Trophoblast cell (in vitro differentiated cells and primary cell): ENCODE data around the gene MOCS3.

Experiments
- DNase-seq, 2 donors: peaks; one replicate each; pipeline ENCODE4 v3.0.0-alpha.2; 2016
- H2AFZ ChIP-seq: 2 replicates; pipeline ENCODE4 v1.6.1; 2013; ENCODE audit warnings: low read length, moderate library complexity, mild to moderate bottlenecking; ENCODE audit not compliant: insufficient read depth, poor library complexity
- H2AK5ac ChIP-seq: 2 replicates; pipeline ENCODE4 v1.6.1; 2013; ENCODE audit warnings: mild to moderate bottlenecking, low read length
- H2BK120ac ChIP-seq: 2 replicates; pipeline ENCODE4 v1.6.1; 2013; ENCODE audit warnings: low read length, mild to moderate bottlenecking, moderate library complexity; ENCODE audit not compliant: insufficient read depth, poor library complexity
- H2BK12ac ChIP-seq: 2 replicates; pipeline ENCODE4 v1.6.1; 2013; ENCODE audit warnings: mild to moderate bottlenecking, low read length, moderate library complexity
- H2BK5ac ChIP-seq: 2 replicates; pipeline ENCODE4 v1.6.1; 2013; ENCODE audit warnings: low read length, low read depth, moderate library complexity, mild to moderate bottlenecking; ENCODE audit not compliant: poor library complexity
- H3K14ac ChIP-seq: 2 replicates; pipeline ENCODE4 v1.6.1; 2013; ENCODE audit warnings: mild to moderate bottlenecking, low read length
- H3K18ac ChIP-seq: 2 replicates; pipeline ENCODE4 v1.6.1; 2013; ENCODE audit warnings: mild to moderate bottlenecking, low read length
- H3K23ac ChIP-seq: 2 replicates; pipeline ENCODE4 v1.6.1; 2013; ENCODE audit warnings: low read length
- H3K27ac ChIP-seq: 2 replicates; pipeline ENCODE4 v1.5.1; 2013; ENCODE audit warnings: low read depth, mild to moderate bottlenecking, inconsistent platforms, low read length, moderate library complexity
- H3K27me3 ChIP-seq: 2 replicates; pipeline ENCODE4 v1.6.1; 2013; ENCODE audit warnings: inconsistent platforms, mild to moderate bottlenecking, low read length, moderate library complexity; ENCODE audit not compliant: insufficient read depth
- H3K36me3 ChIP-seq, 2 experiments: 1 replicate in 1 of 2; 2 replicates in 1 of 2; pipeline ENCODE4 v1.6.1; 2013; ENCODE audit warnings: low read length in 2 of 2, mild to moderate bottlenecking in 2 of 2, moderate library complexity in 1 of 2; ENCODE audit not compliant: insufficient read depth in 2 of 2, control insufficient read depth in 1 of 2
- H3K4ac ChIP-seq: 2 replicates; pipeline ENCODE4 v1.6.1; 2013; ENCODE audit warnings: low read depth, mild to moderate bottlenecking, low read length, moderate library complexity
- H3K4me1 ChIP-seq, 2 experiments: 1 replicate in 1 of 2; 2 replicates in 1 of 2; pipeline ENCODE4 v1.6.1; 2013; ENCODE audit warnings: low read length in 2 of 2, mild to moderate bottlenecking in 2 of 2, moderate library complexity in 1 of 2; ENCODE audit not compliant: insufficient read depth in 2 of 2, control insufficient read depth in 1 of 2
- H3K4me2 ChIP-seq: 2 replicates; pipeline ENCODE4 v1.6.1; 2013; ENCODE audit warnings: inconsistent platforms, mild to moderate bottlenecking, low read length, moderate library complexity
- H3K4me3 ChIP-seq: 2 replicates; pipeline ENCODE4 v1.5.1; 2013; ENCODE audit warnings: mild to moderate bottlenecking, low read depth, low read length, inconsistent platforms
- H3K79me1 ChIP-seq: one replicate; pipeline ENCODE4 v1.6.1; 2013; ENCODE audit warnings: low read length
- H3K79me2 ChIP-seq: 2 replicates; pipeline ENCODE4 v1.6.1; 2013; ENCODE audit warnings: low read length, mild to moderate bottlenecking; ENCODE audit not compliant: control insufficient read depth, insufficient read depth, poor library complexity
- H3K9ac ChIP-seq: 2 replicates; pipeline ENCODE4 v1.6.1; 2013; ENCODE audit warnings: mild to moderate bottlenecking, low read length
- H3K9me3 ChIP-seq: 2 replicates; pipeline ENCODE4 v1.6.1; 2013; ENCODE audit warnings: low read depth, mild to moderate bottlenecking, control low read depth, inconsistent platforms, low read length; ENCODE audit not compliant: insufficient read depth
- H4K12ac ChIP-seq: 2 replicates; pipeline ENCODE4 v1.6.1; 2013; ENCODE audit warnings: low read depth, mild to moderate bottlenecking, low read length, moderate library complexity
- H4K8ac ChIP-seq: 2 replicates; pipeline ENCODE4 v1.6.1; 2013; ENCODE audit warnings: low read depth, mild to moderate bottlenecking, low read length, moderate library complexity
- H4K91ac ChIP-seq: one replicate; pipeline ENCODE4 v1.6.1; 2013; ENCODE audit warnings: low read depth, mild to moderate bottlenecking, low read length, moderate library complexity
- WGBS: extraction: QIAGEN DNeasy Blood & Tissue Kit; methylation state at CpG from one replicate; pipeline ENCODE4 v1.1.7; 2013; ENCODE audit warnings: missing lambda C conversion rate; ENCODE audit not compliant: insufficient read length, insufficient coverage; ENCODE audit errors: extremely low coverage; 5-methylcytosine and 5-hydroxymethylcytosine counted together

Gene MOCS3

DNA sequence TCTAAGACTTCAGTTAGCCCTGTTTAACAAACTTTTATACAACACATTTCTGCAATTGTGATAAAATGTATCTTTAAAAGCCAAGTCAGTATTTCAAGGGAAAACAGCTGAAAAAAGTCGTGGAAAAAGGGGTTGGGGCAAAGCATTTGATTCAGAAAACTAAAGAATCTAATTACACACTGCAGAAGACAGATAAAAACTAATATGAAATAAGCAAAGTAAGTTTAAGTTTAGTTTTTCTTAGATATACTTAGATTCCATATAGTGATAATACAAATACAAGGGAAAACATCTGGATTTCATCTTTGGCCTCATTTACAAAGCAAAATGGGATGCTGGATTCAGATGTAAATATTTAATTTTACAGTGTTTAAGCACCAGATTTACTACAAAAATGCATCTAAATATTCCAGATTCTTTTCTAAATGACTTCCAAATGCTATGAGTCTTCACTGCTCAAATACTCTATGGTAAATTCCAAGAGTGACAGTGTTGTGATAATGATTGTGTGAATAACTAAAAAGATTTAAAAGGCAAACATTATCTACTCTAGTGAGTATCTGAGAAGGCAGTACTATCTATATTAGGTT lies 25.8 kb upstream of the MOCS3 start:
- H3K4ac ChIP-seq, result no peak overlapping the region
- no peak overlapping the region for H2AFZ ChIP-seq
- no peak overlapping the region for H3K23ac ChIP-seq
- H3K4me1 ChIP-seq, result peaks cover 7% of the 10 kb centered on the region in 2 experiments
- H3K14ac ChIP-seq, result no peak overlapping the region
- WGBS, result no CpG with 5 or more reads among the region's 1 CpG
- H3K27ac ChIP-seq, result no peak overlapping the region
- no peaks in the 10 kb centered on the region for H3K27me3 ChIP-seq
- H2BK120ac ChIP-seq, result no peak overlapping the region
- H3K9ac ChIP-seq, result no peak overlapping the region
- no peak for DNase-seq
- no peak overlapping the region for H2AK5ac ChIP-seq
- no peaks in the 10 kb centered on the region for H3K9me3 ChIP-seq
- H3K79me2 ChIP-seq, result peaks cover 18% of the 10 kb centered on the region
- peaks cover 8 to 9% of the 10 kb centered on the region in 2 experiments for H3K36me3 ChIP-seq
- no peak overlapping the region for H2BK5ac ChIP-seq
- H4K12ac ChIP-seq, result no peak overlapping the region
- H2BK12ac ChIP-seq, result no peak overlapping the region
- no peak overlapping the region for H3K4me2 ChIP-seq
- H3K4me3 ChIP-seq, result no peak overlapping the region
- H3K18ac ChIP-seq, result no peak overlapping the region
- H4K91ac ChIP-seq, result no peak overlapping the region
- no peak overlapping the region for H4K8ac ChIP-seq
- H3K79me1 ChIP-seq, result peaks cover 16% of the 10 kb centered on the region

DNA sequence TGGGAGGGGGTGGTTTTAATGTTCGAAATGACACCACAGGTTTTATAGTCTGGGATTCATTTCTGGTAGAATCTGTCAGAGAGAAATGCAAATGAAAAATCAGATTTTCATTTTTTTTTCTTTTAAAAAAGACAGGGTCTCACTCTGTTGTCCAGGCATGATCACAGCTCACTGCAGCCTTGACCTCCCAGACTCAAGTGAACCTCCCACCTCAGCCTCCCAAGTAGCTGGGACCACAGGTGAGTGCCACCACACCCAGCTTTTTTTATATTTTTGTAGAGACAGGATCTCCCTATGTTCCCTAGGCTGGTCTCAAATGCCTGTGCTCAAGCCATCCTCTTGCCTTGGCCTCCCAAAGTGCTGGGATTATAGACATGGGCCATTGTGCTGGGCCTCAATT lies 25.0 kb upstream of the MOCS3 start:
- Histone ChIP-seq H4K12ac (no peak overlapping the region), H2BK5ac (no peak overlapping the region), H3K79me2 (peaks cover 15% of the 10 kb centered on the region), H3K9me3 (no peaks in the 10 kb centered on the region), H3K4me2 (no peak overlapping the region), H2AK5ac (no peak overlapping the region), H3K27me3 (no peaks in the 10 kb centered on the region), H3K18ac (no peak overlapping the region), H2BK120ac (no peak overlapping the region), H4K8ac (no peak overlapping the region), H2BK12ac (no peak overlapping the region), H4K91ac (no peak overlapping the region), H3K36me3 (peaks cover 5 to 7% of the 10 kb centered on the region in 2 experiments), H3K27ac (no peak overlapping the region), H3K9ac (no peak overlapping the region), H3K23ac (no peak overlapping the region), H2AFZ (no peak overlapping the region), H3K4me1 (peaks cover 3 to 4% of the 10 kb centered on the region in 2 experiments), H3K4me3 (no peak overlapping the region), H3K4ac (no peak overlapping the region), H3K79me1 (peaks cover 16% of the 10 kb centered on the region), H3K14ac (no peak overlapping the region)
- WGBS, result no CpG with 5 or more reads among the region's 1 CpG
- DNase-seq, result no peak

GRCh38 chr20:50943069-50943468 lies 15.5 kb upstream of the MOCS3 start:
- Histone ChIP-seq H2AFZ (no peak overlapping the region), H3K9ac (no peak overlapping the region), H2AK5ac (no peak overlapping the region), H3K4me2 (no peak overlapping the region), H3K27ac (no peak overlapping the region), H4K8ac (no peak overlapping the region), H3K14ac (no peak overlapping the region), H2BK120ac (no peak overlapping the region), H4K91ac (no peak overlapping the region), H3K4me3 (no peak overlapping the region), H3K36me3 (peaks cover 40 to 47% of the 10 kb centered on the region in 2 experiments), H3K79me1 (no peaks in the 10 kb centered on the region), H3K79me2 (no peaks in the 10 kb centered on the region), H3K4me1 (no peaks in the 10 kb centered on the region), H2BK5ac (no peak overlapping the region), H3K4ac (no peak overlapping the region), H3K27me3 (no peaks in the 10 kb centered on the region), H4K12ac (no peak overlapping the region), H3K9me3 (no peaks in the 10 kb centered on the region), H2BK12ac (no peak overlapping the region), H3K18ac (no peak overlapping the region), H3K23ac (no peak overlapping the region)
- WGBS, result no CpG with 5 or more reads among the region's 7 CpGs
- peak in 1 of 2 donors; percentile 51 for DNase-seq

- H3K9ac ChIP-seq, result no peak overlapping the region
- H3K4me1 ChIP-seq, result no peaks in the 10 kb centered on the region
- no peak overlapping the region for H2AK5ac ChIP-seq
- peak overlapping the region; percentile 11 for H3K18ac ChIP-seq
- H2BK5ac ChIP-seq, result no peak overlapping the region
- no peak overlapping the region for H3K4ac ChIP-seq
- H3K79me2 ChIP-seq, result no peaks in the 10 kb centered on the region
- no peak overlapping the region for H2BK12ac ChIP-seq
- no peaks in the 10 kb centered on the region for H3K27me3 ChIP-seq
- no CpG with 5 or more reads among the region's 4 CpGs for WGBS
- H3K27ac ChIP-seq, result no peak overlapping the region
- H3K23ac ChIP-seq, result no peak overlapping the region
- no peak overlapping the region for H3K14ac ChIP-seq
- DNase-seq, result no peak
- H4K12ac ChIP-seq, result no peak overlapping the region
- no peak overlapping the region for H2BK120ac ChIP-seq
- no peaks in the 10 kb centered on the region for H3K9me3 ChIP-seq
- no peak overlapping the region for H3K4me2 ChIP-seq
- H4K8ac ChIP-seq, result no peak overlapping the region
- H2AFZ ChIP-seq, result no peak overlapping the region
- peaks cover 31 to 40% of the 10 kb centered on the region in 2 experiments for H3K36me3 ChIP-seq
- no peak overlapping the region for H3K4me3 ChIP-seq
- H3K79me1 ChIP-seq, result no peaks in the 10 kb centered on the region
- no peak overlapping the region for H4K91ac ChIP-seq
These were observed 10.4 kb upstream of the MOCS3 start for GRCh38 chr20:50948132-50948785.
